K562 (cell line): Measurements from ENCODE around the gene ASMTL. TPM values are rescaled to one million over a fixed set of nuclear protein-coding genes. Genes with fewer than 3 reads are reported as not detected.

Source experiments
- CHD1 ChIP-seq: fragments of 200-600 bp; sonication (generic); IDR thresholded peaks from one replicate; pipeline ENCODE4 v1.6.1; 2012; ENCODE audit warnings: mild to moderate bottlenecking, moderate library complexity, low read length, inconsistent platforms
- CTBP1 ChIP-seq: fragments of 450-650 bp; IDR thresholded peaks from 2 replicates; pipeline ENCODE4 v1.6.1; 2016; ENCODE audit warnings: borderline replicate concordance
- ETV6 ChIP-seq, 3 experiments: fragments of 150-350 bp in 1 of 3; sonication (generic) in 1 of 3; formaldehyde crosslinking in 1 of 3; IDR thresholded peaks; 2 replicates each; pipeline versions ENCODE4 v1.6.1 to v1.8.0; 2014 to 2022; ENCODE audit warnings: borderline replicate concordance in 2 of 3, low read depth in 2 of 3, antibody characterized with exemption in 1 of 3, low read length in 1 of 3, mild to moderate bottlenecking in 1 of 3, missing genetic modification reagents in 1 of 3
- FOXA1 ChIP-seq: fragments of 450-650 bp; IDR thresholded peaks from 2 replicates; pipeline ENCODE4 v1.6.1; 2016; ENCODE audit warnings: mild to moderate bottlenecking, borderline replicate concordance
- FOXA3 ChIP-seq, 2 experiments: fragments of 450-650 bp in 1 of 2; sonication (generic) in 1 of 2; formaldehyde crosslinking; IDR thresholded peaks in 1 of 2; conservative IDR thresholded peaks in 1 of 2; 2 replicates each; pipeline versions ENCODE4 v1.4.0 to v1.8.0; 2020 to 2022; ENCODE audit warnings: mild to moderate bottlenecking in 2 of 2, missing genetic modification reagents in 1 of 2
- HDAC1 ChIP-seq, 2 experiments: fragments of 450-650 bp; IDR thresholded peaks; 2 replicates each; pipeline ENCODE4 v1.6.1; 2016 to 2017; ENCODE audit warnings: inconsistent platforms in 1 of 2, mild to moderate bottlenecking in 1 of 2, moderate library complexity in 1 of 2
- HDAC2 ChIP-seq: fragments of 450-650 bp; IDR thresholded peaks from 2 replicates; pipeline ENCODE4 v1.6.1; 2016; ENCODE audit warnings: mild to moderate bottlenecking
- JUN ChIP-seq, 2 experiments: sonication (generic) in 1 of 2; formaldehyde crosslinking in 1 of 2; IDR thresholded peaks; 2 replicates each; pipeline versions ENCODE4 v1.6.1 to v1.8.0; 2012 to 2022; ENCODE audit warnings: borderline replicate concordance in 2 of 2, mild to moderate bottlenecking in 2 of 2, improper control_type of control experiment in 1 of 2, low read depth in 1 of 2, low read length in 1 of 2, missing genetic modification reagents in 1 of 2
- KAT7 ChIP-seq: sonication (generic); formaldehyde crosslinking; IDR thresholded peaks from 2 replicates; pipeline ENCODE4 v1.8.0; 2022; ENCODE audit warnings: missing genetic modification reagents, mild to moderate bottlenecking, borderline replicate concordance
- KLF10 ChIP-seq: fragments of 250-450 bp; sonication (Bioruptor Pico); IDR thresholded peaks from 2 replicates; pipeline ENCODE4 v1.6.1; 2021; ENCODE audit warnings: matching md5 sums
- NBN ChIP-seq: fragments of 450-650 bp; IDR thresholded peaks from 2 replicates; pipeline ENCODE4 v1.6.1; 2016; ENCODE audit warnings: low read depth, mild to moderate bottlenecking
- NFE2 ChIP-seq: IDR thresholded peaks from 2 replicates; pipeline ENCODE4 v1.6.1; 2014; ENCODE audit warnings: antibody characterized with exemption, low read depth
- NKRF ChIP-seq: fragments of 450-650 bp; IDR thresholded peaks from 2 replicates; pipeline ENCODE4 v1.6.1; 2016; ENCODE audit warnings: borderline replicate concordance
- TAL1 ChIP-seq: fragments of 450-650 bp; IDR thresholded peaks from 2 replicates; pipeline ENCODE4 v1.6.1; 2016; ENCODE audit warnings: mild to moderate bottlenecking
- XRCC5 ChIP-seq: fragments of 200-400 bp; formaldehyde crosslinking; IDR thresholded peaks from 2 replicates; pipeline ENCODE4 v1.6.1; 2017; ENCODE audit warnings: low read depth, mild to moderate bottlenecking, low read length
- ZBTB49 ChIP-seq: sonication (generic); formaldehyde crosslinking; IDR thresholded peaks from 2 replicates; pipeline ENCODE4 v1.8.0; 2022; ENCODE audit warnings: missing genetic modification reagents, mild to moderate bottlenecking, borderline replicate concordance
- ZNF316 ChIP-seq: fragments of 450-650 bp; IDR thresholded peaks from 2 replicates; pipeline ENCODE4 v1.6.1; 2016
- ZNF431 ChIP-seq: sonication (generic); formaldehyde crosslinking; IDR thresholded peaks from 2 replicates; pipeline ENCODE4 v1.8.0; 2022; ENCODE audit warnings: mild to moderate bottlenecking, missing genetic modification reagents
- ZNF717 ChIP-seq: fragments of 250-450 bp; sonication (Bioruptor Pico); IDR thresholded peaks from 2 replicates; pipeline ENCODE4 v1.5.0; 2021
- polyA plus RNA-seq, 8 experiments: library from polyadenylated mRNA; depleted of rRNA in 4 of 8; stranded (reverse) in 5 of 8; unstranded in 3 of 8; fragments of >200 nt; fragmentation: Nextera tagmentation in 2 of 8; fragmentation: Illumina TruSeq in 1 of 8; extraction: Ambion mirVana in 2 of 8; extraction: Trizol in 1 of 8; gene quantifications; 2 replicates each; pipeline versions ENCODE4 v1.2.1 to v1.2.3, GENCODE V29; 2011 to 2014; ENCODE audit warnings: inconsistent platforms in 1 of 8, missing spikeins in 1 of 8
- total RNA-seq, 7 experiments: library from RNA; depleted of rRNA in 6 of 7; stranded (reverse); fragments of >200 nt in 6 of 7; fragmentation: Illumina TruSeq in 2 of 7; extraction: Trizol in 2 of 7; gene quantifications; 2 replicates each; pipeline versions ENCODE4 v1.2.1 to v1.2.3, GENCODE V29; 2011 to 2021; ENCODE audit warnings: low replicate concordance in 1 of 7
- TF ChIP-seq, protein P1 (sequence below): sonication (generic); formaldehyde crosslinking; IDR thresholded peaks from 2 replicates; pipeline ENCODE4 v1.8.1; 2023; ENCODE audit warnings: mild to moderate bottlenecking, missing genetic modification reagents, moderate library complexity

The ASMTL gene
- total and polyA plus RNA-seq, 9 of the 15 experiments (the other 6 are each of a cell fraction or from before 2014, with no cell fraction given) = 0.56 to 20.6 (median 7.6) TPM

DNA sequence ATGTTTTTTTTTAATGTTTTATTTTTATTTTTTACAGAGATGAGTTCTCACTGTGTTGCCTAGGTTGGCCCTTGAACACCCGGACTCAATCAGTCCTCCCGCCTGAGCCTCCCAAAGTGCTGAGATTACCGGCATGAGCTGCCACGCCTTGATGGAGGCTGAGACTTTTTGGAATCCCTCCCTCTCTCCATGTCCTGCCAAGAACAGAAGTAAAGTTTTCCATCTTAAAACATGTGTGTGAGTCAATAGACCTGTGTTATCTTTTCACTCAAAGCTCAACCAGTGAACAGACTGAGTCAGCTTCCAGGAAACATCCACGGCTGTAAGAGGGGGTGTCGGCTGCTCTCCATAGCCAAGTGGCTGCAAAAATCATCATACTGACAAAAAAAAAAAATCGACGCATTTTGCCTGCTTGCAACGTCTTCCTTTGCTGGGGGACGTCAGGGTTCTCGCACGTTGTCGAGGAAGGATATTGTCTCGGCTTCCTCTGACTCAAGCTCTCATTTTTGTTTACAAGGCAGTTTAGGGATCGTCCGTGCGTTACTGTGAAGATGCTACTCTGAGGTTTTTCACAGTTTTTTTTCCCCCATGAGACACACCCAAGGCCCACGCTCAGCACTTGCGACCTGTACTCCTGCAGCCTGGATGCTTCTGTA, 10.0 kb upstream of the ASMTL start (continued):
- TF ChIP-seq, protein P1, sequence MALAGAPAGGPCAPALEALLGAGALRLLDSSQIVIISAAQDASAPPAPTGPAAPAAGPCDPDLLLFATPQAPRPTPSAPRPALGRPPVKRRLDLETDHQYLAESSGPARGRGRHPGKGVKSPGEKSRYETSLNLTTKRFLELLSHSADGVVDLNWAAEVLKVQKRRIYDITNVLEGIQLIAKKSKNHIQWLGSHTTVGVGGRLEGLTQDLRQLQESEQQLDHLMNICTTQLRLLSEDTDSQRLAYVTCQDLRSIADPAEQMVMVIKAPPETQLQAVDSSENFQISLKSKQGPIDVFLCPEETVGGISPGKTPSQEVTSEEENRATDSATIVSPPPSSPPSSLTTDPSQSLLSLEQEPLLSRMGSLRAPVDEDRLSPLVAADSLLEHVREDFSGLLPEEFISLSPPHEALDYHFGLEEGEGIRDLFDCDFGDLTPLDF (CRISPR knock-in tag) = no peak
- no peak for TF ChIP-seq ZNF717 (CRISPR knock-in tag)
- TF ChIP-seq ZNF316 = peak; percentile 28; the same call in 1 of the 2 replicates
- TF ChIP-seq ETV6 (IDR thresholded peaks at IDR 0.05; ENCODE audit: borderline replicate concordance in 1 of 2, low read depth in 2 of 2, low read length in 1 of 2) = peak in 1 of 2 experiments; percentile 68; a peak in 1 of 4 replicates
- TF ChIP-seq ETV6 (CRISPR knock-in tag; IDR thresholded peaks at IDR 0.05; ENCODE audit: borderline replicate concordance) = no peak
- TF ChIP-seq TAL1 = 0 out of 2 replicates have a peak, but pooled peaks have one; percentile 18
- TF ChIP-seq FOXA1 = no peak
- TF ChIP-seq KLF10 (CRISPR knock-in tag) = no peak
- no peak for TF ChIP-seq NKRF
- TF ChIP-seq CTBP1 = peak; percentile 68; the same call in 1 of the 2 replicates
- 0 out of 2 replicates have a peak, but pooled peaks have one; percentile 44 for TF ChIP-seq HDAC2
- no peak for TF ChIP-seq ZNF431 (CRISPR knock-in tag)
- peak in 1 of 2 experiments; percentile 51; a peak in 2 of 4 replicates for TF ChIP-seq HDAC1 (IDR thresholded peaks at IDR 0.05)
- no peak for TF ChIP-seq CHD1
- peak in 1 of 2 experiments; percentile 66; a peak in 2 of 4 replicates for TF ChIP-seq FOXA3 (CRISPR knock-in tag; conservative IDR thresholded peaks at IDR 0.05 in 1 of 2, IDR thresholded peaks at IDR 0.05 in 1 of 2)
- TF ChIP-seq ZBTB49 = no peak
- TF ChIP-seq KAT7 = no peak
- peak; percentile 11; the same call in 1 of the 2 replicates for TF ChIP-seq NFE2
- TF ChIP-seq XRCC5 = no peak
- 0 out of 2 replicates have a peak, but pooled peaks have one; percentile 52 for TF ChIP-seq JUN (IDR thresholded peaks at IDR 0.05; ENCODE audit: borderline replicate concordance, low read depth, low read length)
- TF ChIP-seq JUN (CRISPR knock-in tag; IDR thresholded peaks at IDR 0.05; ENCODE audit: borderline replicate concordance) = no peak
- no peak for TF ChIP-seq NBN
